ENCODE results near the gene DCHS1.

DNA sequence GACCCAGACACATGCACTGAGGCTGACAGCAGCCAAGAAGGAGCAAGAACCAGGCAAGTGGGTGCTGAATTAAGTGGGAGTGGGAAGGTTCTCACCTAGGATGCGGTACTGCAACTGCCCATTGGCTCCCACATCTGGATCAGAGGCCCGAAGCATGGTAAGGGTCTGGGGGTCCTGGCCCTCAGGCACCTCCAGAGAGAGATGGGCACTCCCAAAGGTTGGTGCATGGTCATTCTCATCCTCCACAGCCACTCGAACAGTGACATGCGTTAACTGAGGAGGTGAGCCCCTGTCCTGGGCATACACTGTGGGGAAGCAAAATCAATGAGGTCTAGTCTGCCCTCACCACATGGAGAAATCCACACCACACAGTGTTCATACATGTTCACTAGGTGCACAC, 27.1 kb downstream of the DCHS1 start:
- TF ChIP-seq, protein P1, sequence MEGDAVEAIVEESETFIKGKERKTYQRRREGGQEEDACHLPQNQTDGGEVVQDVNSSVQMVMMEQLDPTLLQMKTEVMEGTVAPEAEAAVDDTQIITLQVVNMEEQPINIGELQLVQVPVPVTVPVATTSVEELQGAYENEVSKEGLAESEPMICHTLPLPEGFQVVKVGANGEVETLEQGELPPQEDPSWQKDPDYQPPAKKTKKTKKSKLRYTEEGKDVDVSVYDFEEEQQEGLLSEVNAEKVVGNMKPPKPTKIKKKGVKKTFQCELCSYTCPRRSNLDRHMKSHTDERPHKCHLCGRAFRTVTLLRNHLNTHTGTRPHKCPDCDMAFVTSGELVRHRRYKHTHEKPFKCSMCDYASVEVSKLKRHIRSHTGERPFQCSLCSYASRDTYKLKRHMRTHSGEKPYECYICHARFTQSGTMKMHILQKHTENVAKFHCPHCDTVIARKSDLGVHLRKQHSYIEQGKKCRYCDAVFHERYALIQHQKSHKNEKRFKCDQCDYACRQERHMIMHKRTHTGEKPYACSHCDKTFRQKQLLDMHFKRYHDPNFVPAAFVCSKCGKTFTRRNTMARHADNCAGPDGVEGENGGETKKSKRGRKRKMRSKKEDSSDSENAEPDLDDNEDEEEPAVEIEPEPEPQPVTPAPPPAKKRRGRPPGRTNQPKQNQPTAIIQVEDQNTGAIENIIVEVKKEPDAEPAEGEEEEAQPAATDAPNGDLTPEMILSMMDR (IDR thresholded peaks at IDR 0.05 in 8 of 11, conservative IDR thresholded peaks at IDR 0.05 in 3 of 11): no peak
- no peak for TF ChIP-seq POLR2A (IDR thresholded peaks at IDR 0.05)
- TF ChIP-seq POLR2AphosphoS5 (IDR thresholded peaks at IDR 0.05): no peak

Measured in spleen (tissue), 7 donors.